HEK293 (cell line): ENCODE results near the gene CAT.

Source experiments
- CTCF ChIP-seq: fragments of 450-650 bp; formaldehyde crosslinking; IDR thresholded peaks from 2 replicates; pipeline ENCODE4 v1.5.1; 2016; ENCODE audit warnings: missing biosample characterization, missing genetic modification characterization
- HOXA7 ChIP-seq: sonication (generic); formaldehyde crosslinking; IDR thresholded peaks from 2 replicates; pipeline ENCODE4 v1.8.1; 2022; ENCODE audit warnings: missing genetic modification reagents, borderline replicate concordance
- KLF1 ChIP-seq: fragments of 450-650 bp; formaldehyde crosslinking; IDR thresholded peaks from 2 replicates; pipeline ENCODE4 v1.5.1; 2016; ENCODE audit warnings: missing biosample characterization, missing genetic modification characterization
- KLF8 ChIP-seq: fragments of 450-650 bp; formaldehyde crosslinking; IDR thresholded peaks from 2 replicates; pipeline ENCODE4 v1.5.1; 2016; ENCODE audit warnings: missing biosample characterization, missing genetic modification characterization
- MYNN ChIP-seq: fragments of 450-650 bp; formaldehyde crosslinking; IDR thresholded peaks from 2 replicates; pipeline ENCODE4 v1.5.1; 2016; ENCODE audit warnings: missing biosample characterization, missing genetic modification characterization, borderline replicate concordance
- ZFP37 ChIP-seq: fragments of 450-650 bp; formaldehyde crosslinking; IDR thresholded peaks from 2 replicates; pipeline ENCODE4 v1.5.1; 2016; ENCODE audit warnings: missing biosample characterization, missing genetic modification characterization
- ZNF473 ChIP-seq: fragments of 450-650 bp; formaldehyde crosslinking; IDR thresholded peaks from 2 replicates; pipeline ENCODE4 v1.5.1; 2017; ENCODE audit warnings: missing biosample characterization, missing genetic modification characterization
- ZNF791 ChIP-seq: fragments of 450-650 bp; formaldehyde crosslinking; IDR thresholded peaks from 2 replicates; pipeline ENCODE4 v1.5.1; 2016; ENCODE audit warnings: missing biosample characterization, missing genetic modification characterization
- TF ChIP-seq, protein P1 (sequence below): fragments of 450-650 bp; IDR thresholded peaks from 2 replicates; pipeline ENCODE4 v1.5.1; 2018; ENCODE audit warnings: missing biosample characterization, missing genetic modification characterization
- TF ChIP-seq, protein P2 (sequence below): fragments of 450-650 bp; formaldehyde crosslinking; IDR thresholded peaks from 2 replicates; pipeline ENCODE4 v1.5.1; 2016; ENCODE audit warnings: missing biosample characterization, missing genetic modification characterization

DNA sequence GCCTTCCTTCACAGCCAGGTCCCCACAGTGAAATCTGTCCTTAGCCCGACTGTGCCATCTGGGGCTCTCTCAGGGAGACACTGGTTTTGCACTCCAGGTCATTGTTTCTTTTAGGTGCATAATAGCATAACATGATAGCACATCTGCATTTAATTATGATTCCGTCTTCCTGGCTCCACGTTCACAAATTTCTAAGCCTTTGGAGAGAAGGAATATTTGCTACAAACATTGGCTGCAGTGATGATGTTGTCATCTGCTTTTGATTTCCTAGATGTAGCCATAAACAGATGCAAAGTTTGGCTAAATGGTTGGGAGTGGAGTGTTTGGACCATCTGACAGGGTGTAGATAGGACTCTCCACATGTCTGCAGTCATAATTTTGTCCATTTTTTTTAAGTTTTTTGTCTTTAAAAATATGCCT, 12.0 kb upstream of the CAT start:
- TF ChIP-seq CTCF (tag by site-specific recombination): no peak
- no peak for TF ChIP-seq KLF1
- TF ChIP-seq, protein P1, sequence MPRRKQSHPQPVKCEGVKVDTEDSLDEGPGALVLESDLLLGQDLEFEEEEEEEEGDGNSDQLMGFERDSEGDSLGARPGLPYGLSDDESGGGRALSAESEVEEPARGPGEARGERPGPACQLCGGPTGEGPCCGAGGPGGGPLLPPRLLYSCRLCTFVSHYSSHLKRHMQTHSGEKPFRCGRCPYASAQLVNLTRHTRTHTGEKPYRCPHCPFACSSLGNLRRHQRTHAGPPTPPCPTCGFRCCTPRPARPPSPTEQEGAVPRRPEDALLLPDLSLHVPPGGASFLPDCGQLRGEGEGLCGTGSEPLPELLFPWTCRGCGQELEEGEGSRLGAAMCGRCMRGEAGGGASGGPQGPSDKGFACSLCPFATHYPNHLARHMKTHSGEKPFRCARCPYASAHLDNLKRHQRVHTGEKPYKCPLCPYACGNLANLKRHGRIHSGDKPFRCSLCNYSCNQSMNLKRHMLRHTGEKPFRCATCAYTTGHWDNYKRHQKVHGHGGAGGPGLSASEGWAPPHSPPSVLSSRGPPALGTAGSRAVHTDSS (tag by site-specific recombination): no peak
- no peak for TF ChIP-seq MYNN
- no peak for TF ChIP-seq ZNF791
- TF ChIP-seq ZNF473 (tag by site-specific recombination): no peak
- TF ChIP-seq HOXA7: no peak
- TF ChIP-seq ZFP37 (tag by site-specific recombination): no peak
- TF ChIP-seq KLF8: no peak
- TF ChIP-seq, protein P2, sequence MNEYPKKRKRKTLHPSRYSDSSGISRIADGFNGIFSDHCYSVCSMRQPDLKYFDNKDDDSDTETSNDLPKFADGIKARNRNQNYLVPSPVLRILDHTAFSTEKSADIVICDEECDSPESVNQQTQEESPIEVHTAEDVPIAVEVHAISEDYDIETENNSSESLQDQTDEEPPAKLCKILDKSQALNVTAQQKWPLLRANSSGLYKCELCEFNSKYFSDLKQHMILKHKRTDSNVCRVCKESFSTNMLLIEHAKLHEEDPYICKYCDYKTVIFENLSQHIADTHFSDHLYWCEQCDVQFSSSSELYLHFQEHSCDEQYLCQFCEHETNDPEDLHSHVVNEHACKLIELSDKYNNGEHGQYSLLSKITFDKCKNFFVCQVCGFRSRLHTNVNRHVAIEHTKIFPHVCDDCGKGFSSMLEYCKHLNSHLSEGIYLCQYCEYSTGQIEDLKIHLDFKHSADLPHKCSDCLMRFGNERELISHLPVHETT (tag by site-specific recombination): no peak
